Measurements from ENCODE around the gene COL4A4. TPM values are rescaled to one million over a fixed set of nuclear protein-coding genes. Genes with fewer than 3 reads are reported as not detected.

Gene COL4A4
- total RNA-seq, 2 experiments from 2014 or later, result 0.10 to 0.35 TPM

DNA sequence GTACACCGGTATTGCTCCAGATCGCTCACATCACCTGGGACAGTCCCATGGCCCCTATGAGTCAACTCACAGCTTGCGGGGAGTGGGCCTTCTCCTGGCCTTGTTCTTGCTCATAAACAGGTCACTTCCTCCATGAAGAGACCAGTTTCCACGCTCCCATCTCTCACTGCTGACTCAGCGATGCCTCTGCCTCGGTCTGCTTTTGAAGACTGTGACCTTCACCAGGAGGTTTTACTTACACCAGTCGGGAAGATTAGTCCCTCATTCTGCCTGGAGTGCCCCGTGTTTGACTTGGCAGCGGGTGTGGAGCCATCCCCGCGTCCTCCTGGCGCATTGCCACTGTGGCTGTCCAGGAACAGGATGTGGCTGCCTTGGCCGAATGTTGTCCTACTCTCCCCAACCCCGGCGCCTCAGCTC is 168.4 kb downstream of the COL4A4 start:
- no peaks in the 10 kb centered on the region for H3K27me3 Mint-ChIP-seq
- H3K36me3 Mint-ChIP-seq (ENCODE audit: low read depth), result peaks cover 32% of the 10 kb centered on the region
- H3K9me3 Mint-ChIP-seq, result no peaks in the 10 kb centered on the region
- H3K27ac Mint-ChIP-seq, result no peak overlapping the region
- DNase-seq, result peak; percentile 25
- peaks cover 1% of the 10 kb centered on the region for H3K4me1 Mint-ChIP-seq
- POLR2A ChIA-PET, result no interaction called here
- no peak overlapping the region for H3K4me3 Mint-ChIP-seq
- CTCF ChIA-PET, result no interaction called here

DNA sequence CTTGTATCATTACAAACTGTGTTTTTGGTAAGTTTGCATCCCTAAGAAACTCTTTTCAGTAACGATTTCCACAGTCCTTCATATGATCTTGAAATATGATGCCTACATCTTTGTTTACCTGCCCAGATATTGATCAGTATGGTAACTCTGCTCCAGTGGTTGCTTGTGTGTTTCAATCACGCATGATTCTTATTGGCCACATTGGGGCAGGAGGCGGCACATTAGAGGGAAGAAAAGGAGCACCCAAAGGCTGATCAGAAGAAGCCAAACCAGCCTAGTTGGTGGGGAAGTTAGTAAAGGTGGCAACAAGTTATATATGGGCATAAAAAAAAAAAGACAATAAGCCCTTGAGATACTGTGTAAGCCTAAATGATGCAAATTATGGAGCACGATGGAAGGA is 169.2 kb downstream of the COL4A4 start:
- no peak overlapping the region for H3K27ac Mint-ChIP-seq
- peaks cover 1% of the 10 kb centered on the region for H3K4me1 Mint-ChIP-seq

DNA sequence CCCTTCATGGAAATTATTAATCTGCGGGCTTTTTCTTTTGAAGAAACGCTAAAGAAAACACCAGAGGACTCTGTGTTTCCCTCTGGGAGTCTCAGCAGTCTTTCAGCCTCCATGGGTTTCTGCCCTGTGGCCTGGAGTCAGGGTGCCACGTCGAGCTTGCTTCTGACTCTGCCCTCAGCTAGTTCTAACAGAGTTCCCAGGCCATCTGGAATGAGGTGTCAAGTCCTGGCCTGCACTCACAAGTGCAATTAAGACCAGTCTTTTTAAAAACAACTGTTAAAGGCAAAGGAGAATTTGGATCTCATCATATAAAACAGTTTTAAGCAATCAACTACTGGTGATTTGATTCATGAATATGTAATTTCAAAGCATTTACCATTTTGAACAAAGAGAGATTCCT is 170.8 kb downstream of the COL4A4 start:
- ChIA-PET POLR2A (no interaction called here), CTCF (no interaction called here)
- H3K4me1 Mint-ChIP-seq, result peaks cover 1% of the 10 kb centered on the region
- peaks cover 21% of the 10 kb centered on the region for H3K36me3 Mint-ChIP-seq (ENCODE audit: low read depth)
- no peak for DNase-seq
- no peak overlapping the region for H3K4me3 Mint-ChIP-seq
- H3K27me3 Mint-ChIP-seq, result no peaks in the 10 kb centered on the region
- H3K9me3 Mint-ChIP-seq, result no peaks in the 10 kb centered on the region
- no peak overlapping the region for H3K27ac Mint-ChIP-seq

More for the DNA sequence above, 169.2 kb downstream of the COL4A4 start:
- no peak for DNase-seq
- Mint-ChIP-seq H3K4me3 (no peak overlapping the region), H3K36me3 (ENCODE audit: low read depth) (peaks cover 26% of the 10 kb centered on the region), H3K27me3 (no peaks in the 10 kb centered on the region), H3K9me3 (no peaks in the 10 kb centered on the region)
- POLR2A ChIA-PET, result no interaction called here
- CTCF ChIA-PET, result no interaction called here

DNA sequence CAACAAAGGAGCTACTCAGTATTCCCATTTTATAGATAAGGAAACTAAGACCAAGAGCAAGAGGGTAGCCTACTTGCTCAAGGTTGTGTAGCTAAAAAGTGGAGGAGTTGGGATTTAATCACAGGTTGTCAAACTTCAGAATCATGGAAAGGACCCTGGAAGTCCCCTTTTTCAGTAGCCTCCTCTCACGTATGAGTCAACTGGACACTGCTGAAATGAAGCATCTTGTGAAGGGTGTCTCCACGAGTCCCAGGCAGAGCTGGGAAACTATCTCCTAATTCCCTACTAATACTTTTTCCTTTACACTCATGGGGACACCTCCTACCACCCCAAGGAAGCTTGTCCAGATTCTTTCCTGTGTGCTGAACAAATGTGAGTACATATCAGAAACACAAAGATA is 172.3 kb downstream of the COL4A4 start:
- Mint-ChIP-seq H3K36me3 (ENCODE audit: low read depth) (peaks cover 21% of the 10 kb centered on the region), H3K9me3 (no peaks in the 10 kb centered on the region), H3K4me1 (peaks cover 1% of the 10 kb centered on the region), H3K27ac (no peak overlapping the region), H3K4me3 (no peak overlapping the region), H3K27me3 (no peaks in the 10 kb centered on the region)
- DNase-seq, result no peak
- POLR2A ChIA-PET, result no interaction called here
- CTCF ChIA-PET, result no interaction called here

DNA sequence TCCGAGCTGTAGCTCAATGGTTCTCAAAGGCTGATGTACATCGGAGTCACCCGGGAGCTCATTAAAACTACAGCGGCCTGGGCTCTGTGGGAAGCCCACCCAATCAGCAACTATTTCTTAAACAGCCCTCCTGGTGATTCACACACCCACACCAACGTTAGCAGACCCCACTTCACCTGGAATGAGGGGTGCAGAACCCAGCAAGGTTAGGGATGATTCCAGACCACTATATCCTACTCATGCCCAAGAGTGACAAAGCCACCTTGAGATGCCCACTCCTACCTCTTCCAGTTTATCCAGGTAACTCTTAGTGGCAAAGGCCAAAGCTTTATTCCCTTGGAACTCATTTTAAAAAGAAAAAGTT is 178.4 kb downstream of the COL4A4 start:
- no peaks in the 10 kb centered on the region for H3K36me3 Mint-ChIP-seq (ENCODE audit: low read depth)
- no peak for DNase-seq
- ChIA-PET POLR2A (no interaction called here), CTCF (interaction anchor here (0.5 to 1.4 kb wide), 8 partner anchors 113 to 1320 kb away, joined by 3 to 5 read pairs (median 4); no protein-coding TSS in a partner anchor)
- no peak overlapping the region for H3K4me3 Mint-ChIP-seq
- H3K27me3 Mint-ChIP-seq, result no peaks in the 10 kb centered on the region
- no peaks in the 10 kb centered on the region for H3K9me3 Mint-ChIP-seq
- no peak overlapping the region for H3K27ac Mint-ChIP-seq
- H3K4me1 Mint-ChIP-seq, result peaks cover 21% of the 10 kb centered on the region

DNA sequence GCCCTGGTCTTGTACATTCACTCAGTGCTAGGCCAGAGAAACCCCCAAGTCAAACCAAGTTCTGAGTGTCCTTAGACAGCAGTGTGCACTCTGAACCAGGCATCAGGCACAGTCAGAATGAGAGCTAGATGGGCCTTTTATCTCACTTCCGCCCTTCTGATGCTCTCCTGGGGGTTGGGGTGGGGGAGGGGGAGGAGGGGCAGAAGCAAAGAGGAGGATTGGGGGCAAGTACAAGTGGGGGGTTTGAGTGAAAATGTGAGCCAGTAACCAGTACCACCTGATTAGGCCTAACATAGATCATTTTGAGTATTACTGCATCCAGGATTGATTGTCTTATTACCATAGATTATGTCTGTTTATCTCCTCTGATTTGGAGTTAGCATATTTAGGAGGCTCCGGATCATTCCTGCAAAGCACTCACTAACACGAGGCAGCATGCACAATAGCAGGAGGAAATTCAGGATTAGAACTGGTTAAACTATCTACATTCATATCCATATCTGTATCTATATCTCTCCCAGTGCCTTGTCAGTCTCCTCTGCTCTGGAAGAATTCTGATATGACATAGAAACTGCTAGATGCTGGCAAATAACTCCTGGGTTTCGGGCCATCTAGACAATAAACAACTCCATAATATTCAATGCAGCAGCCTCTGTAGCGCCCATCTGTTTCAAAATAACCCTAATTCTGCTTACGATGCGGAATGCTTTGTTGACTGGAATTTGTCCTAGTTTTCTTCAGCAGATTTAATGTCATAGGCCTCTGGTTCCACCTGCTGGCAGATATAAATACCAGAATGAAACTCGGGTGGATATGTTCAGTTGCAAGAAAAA is 179.0 kb downstream of the COL4A4 start:
- ChIA-PET CTCF (interaction anchor here (0.5 to 1.4 kb wide), 8 partner anchors 112 to 1320 kb away, joined by 3 to 5 read pairs (median 4); no protein-coding TSS in a partner anchor), POLR2A (interaction anchor here (0.8 kb wide), 1 partner anchor 149 kb away, joined by 3 read pairs; the partner anchor contains the start of gene RHBDD1)
- Mint-ChIP-seq H3K9me3 (no peaks in the 10 kb centered on the region), H3K4me1 (peaks cover 21% of the 10 kb centered on the region), H3K27me3 (no peaks in the 10 kb centered on the region), H3K36me3 (ENCODE audit: low read depth) (no peaks in the 10 kb centered on the region), H3K27ac (no peak overlapping the region), H3K4me3 (no peak overlapping the region)
- DNase-seq, result peak; percentile 24

DNA sequence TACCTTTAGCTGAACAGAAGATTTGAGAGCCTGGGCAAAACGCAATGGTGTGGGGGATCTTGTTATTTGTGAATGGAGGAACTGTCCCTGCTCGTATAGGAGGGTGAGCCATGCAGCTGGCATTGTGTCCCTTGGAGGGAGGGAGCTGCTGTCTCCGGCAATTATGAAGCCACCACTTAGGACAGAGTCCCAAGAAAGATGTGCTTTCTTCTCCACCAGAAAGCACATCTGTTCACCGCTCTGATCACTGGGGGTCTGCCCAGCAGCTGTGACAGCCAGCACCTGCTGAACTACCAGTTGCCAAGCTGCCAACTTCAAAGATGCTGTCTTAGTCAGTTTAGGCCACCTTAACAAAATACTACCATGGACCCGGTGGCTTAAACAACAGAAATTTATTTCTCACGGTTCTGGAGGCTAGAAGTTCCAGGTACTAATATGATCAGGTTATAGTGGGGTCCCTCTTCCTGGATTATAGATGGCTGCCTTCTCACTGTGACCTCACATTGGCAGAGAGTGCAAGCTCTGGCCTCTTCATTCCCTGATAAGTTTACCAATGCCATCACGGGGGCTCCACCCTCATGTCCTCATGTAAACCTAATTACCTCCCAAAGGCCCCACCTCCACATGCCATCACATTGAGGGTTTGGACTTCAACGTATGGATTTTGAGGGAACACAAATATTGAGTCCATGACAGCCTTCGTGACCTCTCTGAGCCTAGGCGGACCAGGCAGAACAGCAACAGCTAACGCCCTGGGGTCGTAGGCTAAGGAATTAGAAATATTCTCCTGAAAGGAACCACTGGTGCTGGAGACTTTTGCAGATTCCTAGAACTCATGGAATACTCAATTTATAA is 179.9 kb downstream of the COL4A4 start:
- no peaks in the 10 kb centered on the region for H3K9me3 Mint-ChIP-seq
- no peak overlapping the region for H3K27ac Mint-ChIP-seq
- H3K27me3 Mint-ChIP-seq, result no peaks in the 10 kb centered on the region
- POLR2A ChIA-PET, result interaction anchor here (0.8 kb wide), 1 partner anchor 148 kb away, joined by 3 read pairs; the partner anchor contains the start of gene RHBDD1
- H3K36me3 Mint-ChIP-seq (ENCODE audit: low read depth), result no peaks in the 10 kb centered on the region
- H3K4me3 Mint-ChIP-seq, result no peak overlapping the region
- CTCF ChIA-PET, result interaction anchor here (1.1 to 1.4 kb wide), 2 partner anchors 112 to 181 kb away, joined by 3 to 4 read pairs; no protein-coding TSS in a partner anchor
- H3K4me1 Mint-ChIP-seq, result peaks cover 21% of the 10 kb centered on the region
- DNase-seq, result no peak

DNA sequence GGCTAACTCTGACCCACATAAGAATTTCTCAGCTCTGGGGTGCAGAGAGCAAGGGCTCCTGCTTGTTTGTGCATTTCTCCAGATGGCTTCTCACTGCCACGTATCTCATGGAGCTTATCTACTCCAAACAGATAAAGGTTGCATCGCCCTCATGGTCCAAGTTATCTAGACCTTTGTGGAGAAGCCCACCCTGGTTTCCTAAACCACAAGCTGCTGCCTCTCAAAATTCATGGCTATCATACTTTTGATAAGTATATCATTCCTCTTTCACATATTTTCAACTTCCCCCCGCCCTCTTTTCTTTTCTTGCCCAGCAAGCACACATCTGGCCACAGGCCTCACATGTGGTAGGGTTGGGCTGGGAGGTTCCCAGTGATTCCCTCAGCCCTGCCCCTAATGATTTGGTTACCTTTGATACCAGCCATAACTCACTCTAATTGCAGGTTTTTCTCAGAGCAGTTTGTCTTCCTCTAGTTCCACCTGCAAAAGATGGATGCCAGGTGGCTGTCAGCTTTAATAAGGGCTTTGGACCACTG is 182.1 kb downstream of the COL4A4 start:
- Mint-ChIP-seq H3K27me3 (no peaks in the 10 kb centered on the region), H3K27ac (no peak overlapping the region), H3K4me3 (no peak overlapping the region), H3K36me3 (ENCODE audit: low read depth) (no peaks in the 10 kb centered on the region), H3K9me3 (no peaks in the 10 kb centered on the region), H3K4me1 (peaks cover 23% of the 10 kb centered on the region)
- ChIA-PET POLR2A (no interaction called here), CTCF (interaction anchor here (0.5 to 1.2 kb wide), 4 partner anchors 24 to 1031 kb away, joined by 3 to 4 read pairs (median 3); partner anchors contain the start of gene IRS1)
- no peak for DNase-seq

DNA sequence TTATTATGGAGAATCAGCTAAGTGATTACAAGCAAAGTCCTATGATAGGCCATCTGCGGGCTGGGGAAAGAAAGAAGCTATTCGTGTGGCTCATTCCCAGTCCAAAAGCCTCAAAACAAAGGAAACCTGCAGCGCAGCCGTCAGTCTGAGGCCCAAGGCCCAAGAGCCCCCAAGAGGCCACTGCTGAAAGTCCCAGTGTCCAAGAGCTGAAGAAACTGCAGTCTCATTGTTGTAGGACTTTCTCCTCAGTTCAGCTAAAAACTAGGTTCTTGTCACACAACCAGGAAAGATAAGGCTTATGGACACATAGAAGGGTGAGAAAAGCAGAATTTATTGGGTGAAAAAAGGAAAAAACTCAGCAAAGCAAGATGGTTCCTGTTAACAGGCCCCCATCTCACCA is 185.0 kb downstream of the COL4A4 start:
- Mint-ChIP-seq H3K4me3 (no peak overlapping the region), H3K9me3 (no peaks in the 10 kb centered on the region), H3K36me3 (ENCODE audit: low read depth) (no peaks in the 10 kb centered on the region), H3K4me1 (peaks cover 10% of the 10 kb centered on the region), H3K27ac (no peak overlapping the region), H3K27me3 (no peaks in the 10 kb centered on the region)
- no peak for DNase-seq
- ChIA-PET POLR2A (no interaction called here), CTCF (no interaction called here)

DNA sequence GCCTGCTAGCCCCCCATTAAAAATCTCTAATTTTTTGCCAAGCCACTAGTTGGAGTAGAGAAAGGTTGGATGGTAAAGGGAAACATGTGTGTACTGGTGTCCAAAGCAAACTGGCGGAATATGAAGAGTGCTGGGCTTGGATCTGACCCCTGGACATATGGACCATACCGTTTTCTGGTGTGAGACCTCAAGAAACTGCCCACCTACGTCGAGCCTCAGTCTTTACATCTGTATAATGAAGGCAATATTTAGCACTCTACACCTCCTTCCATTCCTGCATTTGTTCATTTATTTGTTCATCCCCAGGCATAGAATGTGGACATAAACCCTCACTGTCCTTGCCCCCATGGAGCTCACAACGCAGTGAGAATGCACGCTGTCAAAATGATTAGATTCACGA is 185.7 kb downstream of the COL4A4 start:
- no peak overlapping the region for H3K4me3 Mint-ChIP-seq
- POLR2A ChIA-PET, result no interaction called here
- peaks cover 5% of the 10 kb centered on the region for H3K4me1 Mint-ChIP-seq
- H3K27ac Mint-ChIP-seq, result no peak overlapping the region
- H3K36me3 Mint-ChIP-seq (ENCODE audit: low read depth), result no peaks in the 10 kb centered on the region
- H3K27me3 Mint-ChIP-seq, result no peaks in the 10 kb centered on the region
- CTCF ChIA-PET, result no interaction called here
- DNase-seq, result no peak
- H3K9me3 Mint-ChIP-seq, result no peaks in the 10 kb centered on the region

DNA sequence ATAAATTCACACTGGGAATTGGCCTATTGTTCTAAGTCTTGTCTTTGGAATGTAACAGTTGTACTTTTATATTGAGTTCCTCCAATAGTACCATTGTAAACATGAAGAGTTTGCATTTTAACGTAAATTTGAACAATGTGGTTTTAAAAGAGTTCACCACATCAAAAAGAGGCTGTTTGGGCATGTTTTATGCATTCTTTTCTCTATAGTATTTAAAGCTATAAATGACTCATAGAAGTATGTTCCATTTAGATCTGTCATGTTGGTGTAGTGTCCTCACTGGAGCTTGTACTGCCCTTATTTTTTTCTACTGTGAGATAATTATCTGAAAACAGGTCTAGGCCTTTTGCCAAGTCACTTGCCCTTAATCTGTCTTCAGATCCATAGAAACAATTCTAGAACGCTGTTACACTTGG is 186.2 kb downstream of the COL4A4 start:
- ChIA-PET CTCF (no interaction called here), POLR2A (no interaction called here)
- peaks cover 5% of the 10 kb centered on the region for H3K4me1 Mint-ChIP-seq
- H3K27ac Mint-ChIP-seq, result no peak overlapping the region
- H3K36me3 Mint-ChIP-seq (ENCODE audit: low read depth), result no peaks in the 10 kb centered on the region
- DNase-seq, result no peak
- H3K27me3 Mint-ChIP-seq, result no peaks in the 10 kb centered on the region
- no peak overlapping the region for H3K4me3 Mint-ChIP-seq
- H3K9me3 Mint-ChIP-seq, result no peaks in the 10 kb centered on the region

DNA sequence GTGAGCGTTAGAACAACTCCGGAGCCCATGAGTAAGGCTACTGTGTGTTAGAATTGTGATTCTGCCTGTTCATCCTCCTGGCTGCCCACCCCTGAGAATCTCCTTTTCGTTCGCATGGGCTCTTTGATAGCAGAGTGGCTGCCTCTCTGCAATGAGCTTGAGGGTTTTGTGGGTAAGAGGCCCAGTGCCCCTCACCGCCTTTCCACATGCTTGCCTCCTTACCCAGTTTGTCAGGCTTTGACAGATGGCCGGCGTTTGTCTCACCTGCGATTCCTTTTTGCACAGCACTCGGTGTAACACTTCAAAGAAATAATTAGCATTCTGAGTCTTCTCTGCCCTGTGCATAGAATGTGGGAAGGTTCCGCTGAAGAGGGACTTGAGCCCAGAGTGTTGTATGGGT is 190.2 kb downstream of the COL4A4 start:
- Mint-ChIP-seq H3K27ac (no peak overlapping the region), H3K36me3 (ENCODE audit: low read depth) (no peaks in the 10 kb centered on the region), H3K4me1 (peaks cover 14% of the 10 kb centered on the region), H3K9me3 (no peaks in the 10 kb centered on the region), H3K27me3 (no peaks in the 10 kb centered on the region), H3K4me3 (no peak overlapping the region)
- no peak for DNase-seq
- ChIA-PET CTCF (no interaction called here), POLR2A (no interaction called here)

DNA sequence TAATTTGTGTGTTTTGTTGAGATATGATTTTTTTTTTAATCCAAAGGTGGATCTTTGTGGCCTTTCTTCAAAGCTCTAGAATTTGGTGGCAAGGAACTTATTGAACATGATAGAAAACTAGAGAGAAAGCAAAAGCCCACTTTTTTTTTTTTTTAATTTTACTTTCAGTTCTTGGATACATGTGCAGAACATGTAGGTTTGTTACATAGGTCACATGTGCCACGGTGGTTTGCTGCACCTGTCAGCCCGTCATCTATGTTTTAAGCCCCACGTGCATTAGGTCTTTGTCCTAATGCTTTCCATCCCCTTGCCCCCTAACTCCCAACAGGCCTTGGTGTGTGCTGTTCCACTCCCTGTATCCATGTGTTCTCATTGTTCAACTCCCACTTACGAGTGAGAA is 192.2 kb downstream of the COL4A4 start:
- Mint-ChIP-seq H3K9me3 (no peaks in the 10 kb centered on the region), H3K4me1 (peaks cover 11% of the 10 kb centered on the region), H3K4me3 (no peak overlapping the region), H3K36me3 (ENCODE audit: low read depth) (no peaks in the 10 kb centered on the region), H3K27me3 (no peaks in the 10 kb centered on the region), H3K27ac (no peak overlapping the region)
- ChIA-PET CTCF (no interaction called here), POLR2A (no interaction called here)
- no peak for DNase-seq

Data from activated CD4-positive, alpha-beta memory T cell treated with anti-CD3 and anti-CD28 coated beads, Interleukin-2, amount 10 ng/mL, durations not matched to agents 7 days and 5 days (primary cell).